ENCODE measurements around the gene MAS1. TPM values are rescaled to one million over a fixed set of nuclear protein-coding genes. Genes with fewer than 3 reads are reported as not detected.

MAS1 gene
- polyA plus RNA-seq, 1 donor (not counting 4 experiments of a cell fraction or from before 2014, with no cell fraction given) = not detected

- Histone ChIP-seq H3K9me3 (ENCODE audit: control insufficient read depth, low read depth, low read length) (no peaks in the 10 kb centered on the region), H3K36me3 (ENCODE audit: control insufficient read depth in 2 of 2, extremely low read depth in 1 of 2, insufficient read depth in 2 of 2, low read length in 2 of 2) (no peaks in the 10 kb centered on the region), H3K27me3 (ENCODE audit: control insufficient read depth, extremely low read depth, insufficient read depth, low read length) (no peaks in the 10 kb centered on the region), H3K79me2 (ENCODE audit: control insufficient read depth, insufficient read depth, low read length) (no peaks in the 10 kb centered on the region), H3K27ac (ENCODE audit: control insufficient read depth, insufficient read depth, low read length) (no peak overlapping the region), H4K20me1 (ENCODE audit: control insufficient read depth, extremely low read depth, insufficient read depth, low read length) (no peaks in the 10 kb centered on the region), H3K4me3 (ENCODE audit: control insufficient read depth in 2 of 3, extremely low read depth in 1 of 3, insufficient read depth in 2 of 3, low read depth in 1 of 3, low read length in 3 of 3) (no peak overlapping the region), H3K4me1 (ENCODE audit: control insufficient read depth, extremely low read depth, insufficient read depth, low read length) (no peaks in the 10 kb centered on the region), H2AFZ (ENCODE audit: control insufficient read depth, low read length) (no peak overlapping the region), H3K9ac (ENCODE audit: control insufficient read depth, extremely low read depth, insufficient read depth, low read length) (no peak overlapping the region), H3K4me2 (ENCODE audit: control insufficient read depth, extremely low read depth, insufficient read depth, low read depth, low read length) (no peak overlapping the region), H3K9me1 (ENCODE audit: control insufficient read depth, extremely low read depth, insufficient read depth, low read length) (no peaks in the 10 kb centered on the region)
- FAIRE-seq = no peak
- no peak for DNase-seq (ENCODE audit: low read depth, low spot score)
- dilution Hi-C loops (cut with MboI; ENCODE audit: extremely low pct_ligation_motif_present, low sequenced_read_pairs) = no loop called here
- TF ChIP-seq EZH2 (IDR thresholded peaks at IDR 0.05; ENCODE audit: low read length) = no peak
- no peak for TF ChIP-seq CTCF (optimal IDR thresholded peaks at IDR 0.05 in 1 of 3, IDR thresholded peaks at IDR 0.05 in 1 of 3, conservative IDR thresholded peaks at IDR 0.05 in 1 of 3; ENCODE audit: extremely low read depth in 1 of 3, insufficient read depth in 2 of 3, low read length in 3 of 3)
Observed at GRCh38 chr6:159934181-159934580, 43.4 kb downstream of the MAS1 start.

GRCh38 chr6:159935065-159935464, 44.3 kb downstream of the MAS1 start:
- Histone ChIP-seq H3K27me3 (ENCODE audit: control insufficient read depth, extremely low read depth, insufficient read depth, low read length) (no peaks in the 10 kb centered on the region), H3K9me3 (ENCODE audit: control insufficient read depth, low read depth, low read length) (no peaks in the 10 kb centered on the region), H3K9ac (ENCODE audit: control insufficient read depth, extremely low read depth, insufficient read depth, low read length) (no peak overlapping the region), H3K79me2 (ENCODE audit: control insufficient read depth, insufficient read depth, low read length) (no peaks in the 10 kb centered on the region), H4K20me1 (ENCODE audit: control insufficient read depth, extremely low read depth, insufficient read depth, low read length) (no peaks in the 10 kb centered on the region), H3K36me3 (ENCODE audit: control insufficient read depth in 2 of 2, extremely low read depth in 1 of 2, insufficient read depth in 2 of 2, low read length in 2 of 2) (no peaks in the 10 kb centered on the region), H3K4me3 (ENCODE audit: control insufficient read depth in 2 of 3, extremely low read depth in 1 of 3, insufficient read depth in 2 of 3, low read depth in 1 of 3, low read length in 3 of 3) (no peak overlapping the region), H3K9me1 (ENCODE audit: control insufficient read depth, extremely low read depth, insufficient read depth, low read length) (no peaks in the 10 kb centered on the region), H3K27ac (ENCODE audit: control insufficient read depth, insufficient read depth, low read length) (no peak overlapping the region), H3K4me2 (ENCODE audit: control insufficient read depth, extremely low read depth, insufficient read depth, low read depth, low read length) (no peak overlapping the region), H3K4me1 (ENCODE audit: control insufficient read depth, extremely low read depth, insufficient read depth, low read length) (no peaks in the 10 kb centered on the region), H2AFZ (ENCODE audit: control insufficient read depth, low read length) (no peak overlapping the region)
- no peak for DNase-seq (ENCODE audit: low read depth, low spot score)
- TF ChIP-seq EZH2 (IDR thresholded peaks at IDR 0.05; ENCODE audit: low read length) (no peak), CTCF (optimal IDR thresholded peaks at IDR 0.05 in 1 of 3, IDR thresholded peaks at IDR 0.05 in 1 of 3, conservative IDR thresholded peaks at IDR 0.05 in 1 of 3; ENCODE audit: extremely low read depth in 1 of 3, insufficient read depth in 2 of 3, low read length in 3 of 3) (no peak)
- no peak for FAIRE-seq
- dilution Hi-C loops (cut with MboI; ENCODE audit: extremely low pct_ligation_motif_present, low sequenced_read_pairs) = no loop called here
